ENCODE results near the gene PHF20.
"Not testable (repeated sequence)": the region's sequence is repeated elsewhere in the genome, so short reads cannot be mapped to it uniquely, and the experiment has no call there.

GRCh38 chr20:35882427-35883161 lies 110.8 kb downstream of the PHF20 start:
- not testable (repeated sequence) for TF ChIP-seq SMARCC2 (IDR thresholded peaks at IDR 0.05); FIP1L1 (IDR thresholded peaks at IDR 0.05; ENCODE audit: borderline replicate concordance, insufficient read depth, low read depth, low read length); TARDBP (CRISPR knock-in tag; IDR thresholded peaks at IDR 0.05); CEBPB (IDR thresholded peaks at IDR 0.05; ENCODE audit: borderline replicate concordance, low read depth, low read length); ATF3 (CRISPR knock-in tag; IDR thresholded peaks at IDR 0.05); ZNF282 (IDR thresholded peaks at IDR 0.05; ENCODE audit: partially characterized antibody); ELF1 (CRISPR knock-in tag; IDR thresholded peaks at IDR 0.05); STAG1 (CRISPR knock-in tag; IDR thresholded peaks at IDR 0.05); ARID4A (CRISPR knock-in tag; IDR thresholded peaks at IDR 0.05; ENCODE audit: borderline replicate concordance)
- TF ChIP-seq, protein P1, sequence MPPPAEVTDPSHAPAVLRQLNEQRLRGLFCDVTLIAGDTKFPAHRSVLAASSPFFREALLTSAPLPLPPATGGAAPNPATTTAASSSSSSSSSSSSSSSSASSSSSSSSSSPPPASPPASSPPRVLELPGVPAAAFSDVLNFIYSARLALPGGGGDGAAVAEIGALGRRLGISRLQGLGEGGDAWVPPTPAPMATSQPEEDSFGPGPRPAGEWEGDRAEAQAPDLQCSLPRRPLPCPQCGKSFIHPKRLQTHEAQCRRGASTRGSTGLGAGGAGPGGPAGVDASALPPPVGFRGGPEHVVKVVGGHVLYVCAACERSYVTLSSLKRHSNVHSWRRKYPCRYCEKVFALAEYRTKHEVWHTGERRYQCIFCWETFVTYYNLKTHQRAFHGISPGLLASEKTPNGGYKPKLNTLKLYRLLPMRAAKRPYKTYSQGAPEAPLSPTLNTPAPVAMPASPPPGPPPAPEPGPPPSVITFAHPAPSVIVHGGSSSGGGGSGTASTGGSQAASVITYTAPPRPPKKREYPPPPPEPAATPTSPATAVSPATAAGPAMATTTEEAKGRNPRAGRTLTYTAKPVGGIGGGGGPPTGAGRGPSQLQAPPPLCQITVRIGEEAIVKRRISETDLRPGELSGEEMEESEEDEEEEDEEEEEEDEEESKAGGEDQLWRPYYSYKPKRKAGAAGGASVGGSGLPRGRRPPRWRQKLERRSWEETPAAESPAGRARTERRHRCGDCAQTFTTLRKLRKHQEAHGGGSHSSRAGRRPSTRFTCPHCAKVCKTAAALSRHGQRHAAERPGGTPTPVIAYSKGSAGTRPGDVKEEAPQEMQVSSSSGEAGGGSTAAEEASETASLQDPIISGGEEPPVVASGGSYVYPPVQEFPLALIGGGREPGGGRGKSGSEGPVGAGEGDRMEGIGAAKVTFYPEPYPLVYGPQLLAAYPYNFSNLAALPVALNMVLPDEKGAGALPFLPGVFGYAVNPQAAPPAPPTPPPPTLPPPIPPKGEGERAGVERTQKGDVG (CRISPR knock-in tag; IDR thresholded peaks at IDR 0.05; ENCODE audit: borderline replicate concordance), result not testable (repeated sequence)
- TF ChIP-seq, protein P2, sequence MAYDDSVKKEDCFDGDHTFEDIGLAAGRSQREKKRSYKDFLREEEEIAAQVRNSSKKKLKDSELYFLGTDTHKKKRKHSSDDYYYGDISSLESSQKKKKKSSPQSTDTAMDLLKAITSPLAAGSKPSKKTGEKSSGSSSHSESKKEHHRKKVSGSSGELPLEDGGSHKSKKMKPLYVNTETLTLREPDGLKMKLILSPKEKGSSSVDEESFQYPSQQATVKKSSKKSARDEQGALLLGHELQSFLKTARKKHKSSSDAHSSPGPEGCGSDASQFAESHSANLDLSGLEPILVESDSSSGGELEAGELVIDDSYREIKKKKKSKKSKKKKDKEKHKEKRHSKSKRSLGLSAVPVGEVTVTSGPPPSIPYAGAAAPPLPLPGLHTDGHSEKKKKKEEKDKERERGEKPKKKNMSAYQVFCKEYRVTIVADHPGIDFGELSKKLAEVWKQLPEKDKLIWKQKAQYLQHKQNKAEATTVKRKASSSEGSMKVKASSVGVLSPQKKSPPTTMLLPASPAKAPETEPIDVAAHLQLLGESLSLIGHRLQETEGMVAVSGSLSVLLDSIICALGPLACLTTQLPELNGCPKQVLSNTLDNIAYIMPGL (CRISPR knock-in tag; IDR thresholded peaks at IDR 0.05; ENCODE audit: borderline replicate concordance in 1 of 2, low read depth in 1 of 2), result not testable (repeated sequence)
- TF ChIP-seq, protein P3, sequence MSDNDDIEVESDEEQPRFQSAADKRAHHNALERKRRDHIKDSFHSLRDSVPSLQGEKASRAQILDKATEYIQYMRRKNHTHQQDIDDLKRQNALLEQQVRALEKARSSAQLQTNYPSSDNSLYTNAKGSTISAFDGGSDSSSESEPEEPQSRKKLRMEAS (IDR thresholded peaks at IDR 0.05), result not testable (repeated sequence)
